Fibroblast of peridontal ligament (primary cell): Measurements from ENCODE around the gene PRF1.
"Not testable (repeated sequence)": the region's sequence is repeated elsewhere in the genome, so short reads cannot be mapped to it uniquely, and the experiment has no call there.

Experiments
- DNase-seq: peaks from one replicate; pipeline ENCODE4 v3.0.0-alpha.2; 2010; ENCODE audit errors: extremely low read depth

PRF1 gene

DNA sequence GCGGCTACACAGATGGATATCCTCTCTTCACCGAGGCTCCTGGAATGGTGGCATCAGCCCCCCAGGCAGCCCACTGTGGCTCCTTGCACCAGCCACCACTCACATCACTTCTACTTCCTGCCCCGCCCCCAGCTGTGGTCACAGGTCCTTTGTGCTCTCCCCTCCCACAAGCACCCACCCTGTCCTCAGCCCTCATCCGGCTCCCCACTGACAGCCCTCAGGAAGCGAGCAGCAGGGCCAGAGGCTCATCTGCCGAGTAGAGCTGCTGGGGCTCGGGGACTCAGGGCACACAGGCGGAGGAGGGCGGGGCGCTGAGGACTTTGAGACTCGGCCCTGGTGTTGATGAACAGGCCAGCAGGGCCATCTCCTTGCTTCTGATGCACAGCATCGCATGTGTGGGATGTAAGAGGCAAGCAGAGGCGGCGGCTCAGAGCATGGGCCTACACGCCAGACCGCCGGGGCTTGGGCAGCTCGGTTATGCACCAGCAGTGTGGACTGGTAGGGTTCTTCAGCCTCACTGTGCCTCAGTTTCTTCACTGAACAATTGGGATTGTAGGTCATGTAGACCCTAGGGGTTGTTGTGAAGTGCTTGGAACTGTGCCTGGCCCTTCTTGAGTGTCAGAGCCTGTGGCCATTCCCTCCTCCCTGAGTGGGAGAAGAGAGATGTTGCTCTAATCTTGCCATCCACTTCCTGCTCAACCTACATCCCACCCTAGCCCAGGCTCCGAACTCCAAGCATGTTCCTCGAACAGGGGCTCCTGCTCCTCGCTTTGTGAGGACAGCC, at the start of gene PRF1:
TSS of gene PRF1 (minus strand) at position 77 of the 784 bp plus-strand sequence. CDS start 1,839 bp downstream, outside the sequence.
- no peak for DNase-seq

DNA sequence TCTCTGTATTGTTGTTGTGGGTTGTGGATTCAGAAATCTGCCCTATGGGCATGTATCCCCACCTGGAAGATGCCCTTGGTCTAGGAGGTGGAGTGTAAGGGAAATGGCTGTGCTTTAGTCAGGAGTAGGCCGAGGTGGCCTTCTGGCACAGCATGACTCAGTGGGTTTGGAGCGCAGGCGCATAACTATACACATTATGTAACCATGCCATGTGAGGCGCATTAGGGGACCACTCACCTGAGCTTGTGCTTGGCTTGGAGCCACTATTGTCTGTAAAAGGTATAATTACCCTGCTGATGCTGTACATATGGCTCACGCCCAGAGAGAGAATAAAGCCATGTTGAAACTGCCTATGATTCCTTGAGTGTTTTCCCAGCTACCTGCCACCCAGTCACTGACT, 49.1 kb upstream of the PRF1 start:
- no peak for DNase-seq

DNA sequence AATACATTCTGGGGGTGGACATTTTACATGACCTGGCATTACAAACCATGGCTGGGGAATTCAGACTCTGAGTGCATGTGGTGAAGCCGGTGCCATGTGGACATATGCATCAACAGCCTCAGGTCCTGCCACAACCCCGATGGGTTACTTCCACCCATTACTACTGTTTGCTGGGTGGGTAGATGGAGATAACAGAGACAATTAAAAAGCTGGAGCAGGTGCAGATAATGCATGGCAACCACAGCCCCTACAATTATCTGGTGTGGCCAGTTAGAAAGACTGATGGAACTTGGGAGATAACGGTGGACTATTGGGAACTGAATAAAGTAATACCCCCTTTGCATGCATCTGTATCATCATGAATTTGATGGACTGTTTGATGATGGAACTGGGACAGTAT, 48.2 kb upstream of the PRF1 start:
- no peak for DNase-seq

DNA sequence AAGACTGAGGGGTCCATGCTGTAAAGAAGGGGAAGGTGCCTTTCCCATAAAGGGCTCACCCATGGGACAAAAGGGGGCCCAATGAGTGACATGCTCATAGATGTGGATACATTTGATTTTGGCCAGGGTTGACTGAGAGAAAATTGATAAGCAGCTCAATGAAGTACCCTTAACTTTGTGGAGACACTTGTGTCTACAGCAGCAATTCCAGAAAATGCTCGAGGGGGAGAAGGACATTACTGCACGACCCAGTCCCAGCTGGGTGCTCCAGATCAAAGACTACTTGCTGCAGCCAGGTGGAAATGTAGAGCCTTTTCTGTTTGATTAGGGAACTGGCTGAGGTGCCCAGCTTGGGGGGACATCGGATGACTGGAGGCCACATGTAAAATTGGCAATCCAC, 47.6 kb upstream of the PRF1 start:
- no peak for DNase-seq

DNA sequence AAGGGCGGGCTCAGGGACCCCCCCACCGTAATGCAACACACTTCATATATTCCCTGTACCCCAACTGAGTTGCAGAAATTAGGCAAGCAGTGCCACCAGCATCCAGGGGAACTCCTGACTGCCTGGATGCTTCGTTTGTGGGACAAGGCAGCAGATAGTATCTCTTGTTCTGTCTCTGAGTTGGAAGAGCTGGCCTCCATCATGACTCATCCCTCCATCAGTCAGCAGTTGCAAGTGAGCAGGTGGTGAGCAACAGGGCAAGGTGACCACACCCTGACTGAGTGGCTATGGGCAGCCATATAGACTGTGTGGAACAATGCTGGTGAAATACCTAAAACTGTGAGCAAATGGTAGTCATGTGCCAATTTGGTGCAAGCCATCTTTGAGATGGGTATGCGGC, 47.0 kb upstream of the PRF1 start:
- no peak for DNase-seq

DNA sequence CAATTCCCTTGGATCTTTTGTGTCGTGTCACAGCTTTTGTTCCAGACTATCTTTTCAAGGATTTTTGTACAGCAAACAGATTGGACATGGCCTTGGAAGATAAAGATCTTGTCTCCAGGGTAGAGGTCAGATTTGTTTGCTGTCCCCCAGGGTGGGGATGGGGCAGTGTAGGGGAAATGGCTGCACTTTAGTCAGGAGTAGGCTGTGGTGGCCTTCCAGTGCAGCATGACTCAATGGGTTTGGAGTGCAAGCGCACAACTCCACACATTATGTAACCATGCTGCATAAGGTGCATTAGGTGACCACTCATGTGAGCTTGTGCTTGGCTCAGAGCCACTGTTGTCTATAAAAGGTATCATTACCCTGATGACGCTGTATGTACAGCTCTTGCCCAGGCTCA, 45.9 kb upstream of the PRF1 start:
- no peak for DNase-seq

DNA sequence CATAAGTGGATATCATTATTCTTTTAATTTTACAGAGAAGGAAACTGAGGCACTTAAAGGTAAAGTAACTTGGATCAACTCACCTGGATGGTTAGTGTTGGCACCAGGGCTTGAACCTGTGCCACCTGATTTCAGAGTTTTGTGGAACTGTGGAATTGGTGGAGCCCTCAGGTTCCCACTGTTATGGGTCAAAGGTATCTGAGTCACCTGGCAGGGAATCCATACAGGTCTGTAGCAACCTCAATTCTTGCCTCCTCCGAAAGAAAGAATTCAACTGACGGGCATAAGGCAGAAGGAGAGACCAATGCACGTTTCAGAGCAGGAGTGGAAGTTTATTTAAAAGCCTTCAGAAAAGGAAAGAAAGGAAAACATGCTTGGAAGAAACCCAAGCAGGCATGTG, 44.5 kb upstream of the PRF1 start:
- no peak for DNase-seq

DNA sequence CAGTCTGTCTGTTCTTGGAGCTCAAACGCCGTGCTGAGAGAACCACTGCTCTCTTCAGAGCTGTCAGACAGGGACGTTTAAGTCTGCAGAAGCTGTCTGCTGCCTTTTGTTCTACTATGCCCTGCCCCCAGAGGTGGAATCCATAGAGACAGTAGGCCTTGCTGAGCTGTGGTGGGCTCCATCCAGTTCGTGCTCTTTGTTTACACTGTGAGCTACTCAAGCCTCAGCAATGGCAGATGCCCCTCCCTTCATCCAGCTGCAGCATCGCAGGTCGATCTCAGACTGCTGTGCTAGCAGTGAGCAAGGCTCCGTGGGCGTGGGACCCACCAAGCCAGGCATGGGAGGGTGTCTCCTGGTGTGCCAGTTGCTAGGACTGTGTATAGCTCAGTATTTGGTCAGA, 42.4 kb upstream of the PRF1 start:
- DNase-seq: not testable (repeated sequence)

DNA sequence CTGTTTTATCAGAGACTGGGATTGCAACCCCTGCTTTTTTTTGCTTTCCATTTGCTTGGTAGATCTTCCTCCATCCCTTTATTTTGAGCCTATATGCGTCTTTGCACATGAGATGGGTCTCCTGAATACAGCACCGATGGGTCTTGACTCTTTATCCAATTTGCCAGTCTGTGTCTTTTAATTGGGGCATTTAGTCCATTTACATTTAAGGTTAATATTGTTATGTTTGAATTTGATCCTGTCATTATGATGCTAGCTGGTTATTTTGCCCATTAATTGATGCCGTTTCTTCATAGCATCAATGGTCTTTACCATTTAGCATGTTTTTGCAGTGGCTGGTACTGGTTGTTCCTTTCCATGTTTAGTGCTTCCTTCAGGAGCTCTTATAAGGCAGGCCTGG, 40.7 kb upstream of the PRF1 start:
- not testable (repeated sequence) for DNase-seq

DNA sequence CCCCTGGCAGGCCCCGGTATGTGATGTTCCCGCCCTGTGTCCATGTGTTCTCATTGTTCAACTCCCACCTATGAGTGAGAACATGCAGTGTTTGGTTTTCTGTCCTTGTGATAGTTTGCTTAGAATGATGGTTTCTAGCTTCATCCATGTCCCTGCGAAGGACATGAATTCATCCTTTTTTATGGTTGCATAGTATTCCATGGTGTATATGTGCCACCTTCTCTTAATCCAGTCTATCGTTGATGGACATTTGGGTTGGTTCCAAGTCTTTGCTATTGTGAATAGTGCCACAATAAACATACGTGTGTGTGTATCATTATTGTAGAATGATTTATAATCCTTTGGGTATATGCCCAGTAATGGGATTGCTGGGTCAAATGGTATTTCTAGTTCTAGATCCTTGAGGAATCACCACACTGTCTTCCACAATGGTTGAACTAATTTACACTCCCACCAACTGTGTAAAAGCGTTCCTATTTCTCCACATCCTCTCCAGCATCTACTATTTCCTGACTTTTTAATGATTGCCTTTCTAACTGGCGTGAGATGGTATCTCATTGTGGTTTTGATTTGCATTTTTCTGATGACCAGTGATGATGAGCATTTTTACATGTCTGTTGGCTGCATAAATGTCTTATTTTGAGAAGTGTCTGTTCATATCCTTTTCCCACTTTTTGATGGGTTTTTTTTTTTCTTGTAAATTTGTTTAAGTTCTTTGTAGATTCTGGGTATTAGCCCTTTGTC, 37.3 kb upstream of the PRF1 start:
- DNase-seq: not testable (repeated sequence)

DNA sequence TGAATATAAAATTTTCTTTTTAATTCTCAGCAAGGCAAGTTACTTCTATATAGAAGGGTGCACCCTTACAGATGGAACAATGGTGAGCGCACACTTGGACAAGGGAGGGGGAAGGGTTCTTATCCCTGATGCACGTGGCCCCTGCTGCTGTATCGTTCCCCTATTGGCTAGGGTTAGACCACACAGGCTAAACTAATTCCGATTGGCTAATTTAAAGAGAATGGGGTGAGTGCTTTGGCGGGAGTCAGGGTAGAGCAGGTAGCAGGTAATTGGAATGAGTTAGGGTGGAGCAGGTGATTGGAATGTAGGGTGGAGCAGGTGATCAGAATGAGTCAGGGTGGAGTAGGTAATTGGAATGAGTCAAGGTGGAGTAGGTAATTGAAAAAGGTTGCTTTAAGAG, 32.0 kb upstream of the PRF1 start:
- DNase-seq: not testable (repeated sequence)

DNA sequence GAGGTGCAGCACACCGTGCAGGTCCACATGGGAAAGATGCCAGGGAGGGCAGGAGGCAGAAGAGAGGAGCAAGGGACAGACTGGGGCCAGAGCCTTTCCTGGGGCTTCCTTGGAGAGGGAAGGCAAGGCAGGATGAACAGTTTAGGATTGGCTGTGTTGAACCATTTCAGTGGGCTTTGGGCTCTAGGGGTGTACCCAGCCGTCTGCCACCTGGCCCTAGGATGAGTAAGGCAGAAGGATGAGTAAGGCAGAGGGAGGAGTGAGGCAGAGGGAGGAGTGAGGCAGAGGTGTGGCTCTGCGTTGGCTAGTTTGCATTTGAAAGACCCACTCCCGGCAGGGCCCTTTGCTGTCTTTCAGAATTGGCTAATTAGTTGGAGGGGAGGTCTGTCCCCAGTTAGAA, 31.5 kb upstream of the PRF1 start:
- no peak for DNase-seq

DNA sequence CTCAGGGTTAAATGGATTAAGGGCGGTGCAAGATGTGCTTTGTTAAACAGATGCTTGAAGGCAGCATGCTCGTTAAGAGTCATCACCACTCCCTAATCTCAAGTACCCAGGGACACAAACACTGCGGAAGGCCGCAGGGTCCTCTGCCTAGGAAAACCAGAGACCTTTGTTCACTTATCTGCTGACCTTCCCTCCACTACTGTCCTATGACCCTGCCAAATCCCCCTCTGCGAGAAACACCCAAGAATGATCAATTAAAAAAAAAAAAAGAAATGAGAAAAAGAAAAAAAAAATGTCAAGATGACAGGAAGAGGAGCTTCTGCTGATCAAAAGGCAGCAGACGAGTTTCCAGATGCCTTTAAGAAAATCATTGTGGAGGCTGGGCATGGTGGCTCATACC, 29.2 kb upstream of the PRF1 start:
- not testable (repeated sequence) for DNase-seq

DNA sequence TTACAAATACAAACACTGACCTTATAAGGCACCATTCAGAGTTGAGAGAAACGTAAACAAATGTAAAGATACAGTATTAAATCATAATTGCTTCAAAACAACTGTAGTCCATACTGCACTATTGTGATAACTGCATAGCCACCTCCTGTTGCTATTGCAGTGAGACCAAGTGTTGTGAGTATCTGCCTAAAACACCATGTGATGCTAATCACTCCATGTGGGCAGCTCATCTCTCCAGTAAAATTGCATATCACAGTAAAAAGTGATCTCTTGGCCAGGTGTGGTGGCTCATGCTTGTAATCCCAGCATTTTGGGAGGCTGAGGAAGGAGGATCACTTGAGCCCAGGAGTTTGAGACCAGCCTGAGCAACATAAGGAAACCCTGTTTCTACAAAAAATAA, 26.8 kb upstream of the PRF1 start:
- DNase-seq: no peak

DNA sequence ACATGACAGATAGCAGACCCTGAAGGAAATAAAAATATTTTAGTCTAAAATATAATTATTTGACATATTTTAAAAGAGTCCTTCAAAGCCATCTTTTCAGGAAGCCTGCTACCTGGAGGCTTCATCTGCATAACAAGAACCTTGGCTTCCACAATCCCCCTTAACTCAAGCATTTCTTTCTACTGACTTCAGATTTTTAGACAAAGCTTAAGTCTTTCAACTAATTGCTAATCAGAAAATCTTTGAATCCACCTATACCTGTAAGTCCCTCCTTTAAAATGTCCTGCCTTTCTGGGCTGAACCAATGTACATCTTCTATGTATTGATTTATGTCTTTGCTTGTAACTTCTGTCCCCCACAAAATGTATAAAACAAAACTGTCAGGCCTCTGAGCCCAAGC, 23.5 kb upstream of the PRF1 start:
- no peak for DNase-seq

DNA sequence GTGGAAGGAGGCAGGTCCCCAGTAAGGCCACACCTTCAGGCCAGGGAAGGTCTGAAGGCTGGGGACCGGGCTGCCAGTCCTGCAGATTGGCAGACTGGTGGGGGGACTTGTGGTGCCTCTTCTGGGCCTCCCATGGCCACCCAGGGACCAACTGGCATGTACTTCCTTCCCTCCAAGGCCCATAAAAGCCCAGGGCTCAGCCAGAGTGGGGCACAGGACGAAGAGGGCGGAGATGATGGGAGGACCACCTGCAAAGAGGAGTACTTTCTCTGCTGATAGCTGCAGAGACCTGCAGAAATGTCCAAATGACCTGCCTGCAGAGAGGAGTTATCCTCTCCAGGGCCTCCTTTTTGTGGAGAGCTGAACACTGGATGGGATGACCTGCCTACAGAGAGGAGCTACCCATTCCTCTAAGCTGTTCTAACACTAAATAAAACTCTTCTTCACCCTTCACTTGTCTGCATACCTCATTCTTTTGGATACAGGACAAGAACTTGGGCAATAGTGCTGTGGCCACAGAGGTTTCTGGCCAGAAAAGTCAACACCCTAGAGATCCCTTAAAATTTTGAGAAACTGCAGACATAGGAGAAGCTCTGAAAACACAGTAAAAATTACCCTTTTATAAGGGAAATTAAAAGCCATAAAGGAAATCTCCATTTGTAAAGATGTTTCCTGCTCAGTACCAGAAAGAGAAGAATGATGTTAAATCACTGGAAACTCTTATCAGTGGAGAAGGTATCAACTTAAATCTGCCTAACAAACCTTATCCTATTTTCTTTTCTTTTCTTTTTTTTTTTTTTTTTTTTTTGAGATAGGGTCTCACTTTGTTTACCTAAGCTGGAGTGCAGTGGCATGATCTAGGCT, 20.7 kb upstream of the PRF1 start:
- peak; percentile 76 for DNase-seq

DNA sequence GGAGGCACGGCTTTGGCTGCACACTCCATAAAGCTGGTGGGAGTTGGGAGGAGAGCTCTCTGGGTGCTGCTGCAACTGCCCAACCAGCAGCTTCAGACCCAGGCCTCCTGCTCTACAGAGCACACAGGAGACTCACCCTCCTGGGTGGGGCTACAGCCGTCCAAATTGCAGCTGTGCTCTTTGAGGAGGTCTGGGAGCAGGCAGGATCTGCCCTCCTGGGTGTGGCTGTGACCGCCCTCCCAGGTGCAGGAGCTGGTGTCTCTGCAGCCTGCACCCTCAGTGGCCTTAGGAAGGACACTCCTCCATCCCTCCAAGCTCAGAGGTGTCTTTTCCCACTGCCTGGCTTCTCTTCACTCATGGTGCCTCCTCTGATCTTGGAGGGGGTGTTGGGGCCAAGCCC, 20.0 kb upstream of the PRF1 start:
- no peak for DNase-seq

DNA sequence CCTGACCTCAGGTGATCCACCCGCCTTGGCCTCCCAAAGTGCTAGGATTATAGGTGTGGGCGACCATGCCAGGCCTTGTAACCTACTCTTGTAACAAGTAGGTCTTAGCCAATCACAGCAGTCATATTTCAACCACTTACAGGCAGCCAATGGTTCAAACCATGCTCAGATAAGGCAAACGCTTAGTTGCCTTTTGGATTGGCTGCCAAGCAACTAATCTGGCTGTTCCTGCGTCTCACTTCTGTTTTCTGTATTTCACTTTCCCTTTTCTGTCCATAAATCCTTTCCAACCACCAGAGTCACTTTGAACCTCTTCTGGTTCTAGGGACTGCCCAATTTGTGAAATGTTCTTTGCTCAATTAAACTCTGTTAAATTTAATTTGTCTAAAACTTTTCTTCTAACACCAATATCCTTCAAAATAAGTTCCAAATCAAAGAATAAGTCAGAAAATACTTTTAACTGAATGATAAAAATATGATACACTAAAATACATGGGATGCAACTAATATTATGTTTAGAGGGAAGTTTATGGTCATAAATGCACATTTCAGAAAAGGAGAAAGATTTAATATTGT, 19.1 kb upstream of the PRF1 start:
- DNase-seq: no peak

DNA sequence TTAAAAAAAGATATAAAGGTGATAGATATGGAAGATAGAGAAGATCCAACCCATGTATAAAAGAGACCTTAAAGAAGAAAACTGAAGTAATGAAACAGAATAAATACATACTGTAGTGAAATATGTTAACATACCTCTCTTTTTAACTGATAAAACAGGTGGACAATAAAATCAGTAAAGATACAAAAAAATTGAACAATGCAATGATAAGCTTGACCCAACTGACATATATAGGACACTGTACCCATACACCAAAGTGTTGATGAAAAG, 17.4 kb upstream of the PRF1 start:
- DNase-seq: no peak

DNA sequence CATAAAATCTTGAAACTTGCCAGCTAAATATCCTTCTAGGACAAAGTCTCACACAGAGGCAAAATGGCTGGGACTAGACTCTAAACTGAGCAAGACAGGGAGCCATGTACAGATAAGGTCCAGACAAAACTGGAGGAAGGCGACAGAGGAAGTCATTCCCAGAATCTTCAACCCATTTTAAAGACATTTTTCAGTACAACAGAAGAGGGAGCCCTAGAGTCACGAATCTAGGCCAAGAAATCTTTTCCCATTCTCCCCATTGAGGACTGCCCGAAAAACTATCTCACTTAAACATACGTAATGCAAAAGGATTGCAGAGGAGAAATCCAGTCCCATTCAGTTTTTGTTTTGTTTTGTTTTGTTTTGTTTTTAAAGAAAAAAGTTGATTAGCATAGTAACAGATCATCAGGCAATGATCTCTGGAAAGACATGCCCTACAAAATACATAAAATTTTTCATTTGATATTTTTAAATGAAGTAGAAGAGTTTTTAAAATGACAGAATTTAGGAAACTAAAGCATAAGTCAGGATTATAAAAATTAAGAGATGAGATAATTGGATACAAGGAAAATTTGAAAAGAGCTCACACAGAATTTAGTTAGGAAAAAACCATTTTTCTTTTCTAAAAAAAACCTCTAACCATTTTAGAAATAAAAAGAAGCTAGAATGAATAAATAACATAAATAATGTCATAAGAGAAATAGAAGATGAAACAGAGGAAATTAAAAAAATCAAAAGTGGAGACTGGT, 16.9 kb upstream of the PRF1 start:
- DNase-seq: peak; percentile 50

DNA sequence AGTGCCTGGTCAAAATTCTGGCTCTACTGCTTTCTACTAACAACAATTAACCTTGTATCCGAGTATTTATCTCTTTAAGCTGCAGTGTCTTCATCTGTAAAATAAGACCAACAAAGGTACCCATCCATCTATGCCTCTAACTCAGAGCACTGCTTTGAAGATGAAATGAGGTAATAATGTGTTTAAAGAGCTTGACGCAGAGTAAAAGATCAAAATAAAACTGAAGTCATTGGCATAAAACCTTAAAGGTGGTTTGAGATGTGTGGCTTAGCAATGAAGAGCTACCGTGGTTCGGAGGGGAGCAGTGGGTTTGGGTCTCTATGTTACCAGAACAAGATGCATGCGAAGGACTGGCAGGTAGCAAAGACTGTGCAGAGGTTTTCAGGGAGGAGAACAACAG, 16.1 kb upstream of the PRF1 start:
- no peak for DNase-seq
